Measurements from ENCODE around the gene B3GNT3. TPM values are rescaled to one million over a fixed set of nuclear protein-coding genes. Genes with fewer than 3 reads are reported as not detected.

B3GNT3 gene
- total RNA-seq, 1 experiment from 2014 or later: 0.06 TPM

GRCh38 chr19:17860331-17860992, 65.5 kb downstream of the B3GNT3 start:
- DNase-seq (ENCODE audit: low read depth): no peak

GRCh38 chr19:17860993-17861360, 66.0 kb downstream of the B3GNT3 start:
- DNase-seq (ENCODE audit: low read depth): no peak

- no peak for DNase-seq (ENCODE audit: low read depth)
These were observed 66.8 kb downstream of the B3GNT3 start for GRCh38 chr19:17861542-17862402.

- DNase-seq (ENCODE audit: low read depth): no peak
These were observed 68.0 kb downstream of the B3GNT3 start for GRCh38 chr19:17862711-17863519.

Other genes starting within 250 kb of the B3GNT3 start
- 58.8 and 60.5 TPM in 2 replicates for gene COLGALT1, start 239.5 kb upstream of the B3GNT3 start, total RNA-seq (2014; rRNA removed; shearing (Covaris generic))
- 0.86 and 1.2 TPM in 2 replicates for gene UNC13A, start 106.8 kb upstream of the B3GNT3 start, total RNA-seq (2014; rRNA removed; shearing (Covaris generic))
- 11.4 TPM in 2 replicates for gene MAP1S, start 75.7 kb upstream of the B3GNT3 start, total RNA-seq (2014; rRNA removed; shearing (Covaris generic))
- gene FCHO1, start 43.7 kb upstream of the B3GNT3 start, total RNA-seq (2014; rRNA removed; shearing (Covaris generic)): 0.91 and 3.2 TPM in 2 replicates
- gene INSL3, start 26.4 kb downstream of the B3GNT3 start, total RNA-seq (2014; rRNA removed; shearing (Covaris generic)): not detected in 2 replicates
- gene JAK3, start 52.8 kb downstream of the B3GNT3 start, total RNA-seq (2014; rRNA removed; shearing (Covaris generic)): 0.06 and 0.09 TPM in 2 replicates
- 1,269 and 1,595 TPM in 2 replicates for gene RPL18A, start 64.8 kb downstream of the B3GNT3 start, total RNA-seq (2014; rRNA removed; shearing (Covaris generic))
- not detected in 2 replicates for gene SLC5A5, start 76.8 kb downstream of the B3GNT3 start, total RNA-seq (2014; rRNA removed; shearing (Covaris generic))
- gene CCDC124, start 137.9 kb downstream of the B3GNT3 start, total RNA-seq (2014; rRNA removed; shearing (Covaris generic)): 44.7 and 53.3 TPM in 2 replicates
- gene KCNN1, start 172.0 kb downstream of the B3GNT3 start, total RNA-seq (2014; rRNA removed; shearing (Covaris generic)): 0.06 TPM in 1 of 2 replicates, not detected in the other
- gene ARRDC2, start 213.0 kb downstream of the B3GNT3 start, total RNA-seq (2014; rRNA removed; shearing (Covaris generic)): 25.6 and 35.7 TPM in 2 replicates